Astrocyte of the hippocampus (primary cell): ENCODE data around the gene EPYC.
A peak's percentile ranks its signal among the peaks of the same experiment; 100 is the strongest.
"Not testable (repeated sequence)": the region's sequence is repeated elsewhere in the genome, so short reads cannot be mapped to it uniquely, and the experiment has no call there.

ENCODE experiments used
- DNase-seq: peaks from one replicate; pipeline ENCODE4 v3.0.0; 2011; ENCODE audit warnings: low read depth, low spot score

The EPYC gene

DNA sequence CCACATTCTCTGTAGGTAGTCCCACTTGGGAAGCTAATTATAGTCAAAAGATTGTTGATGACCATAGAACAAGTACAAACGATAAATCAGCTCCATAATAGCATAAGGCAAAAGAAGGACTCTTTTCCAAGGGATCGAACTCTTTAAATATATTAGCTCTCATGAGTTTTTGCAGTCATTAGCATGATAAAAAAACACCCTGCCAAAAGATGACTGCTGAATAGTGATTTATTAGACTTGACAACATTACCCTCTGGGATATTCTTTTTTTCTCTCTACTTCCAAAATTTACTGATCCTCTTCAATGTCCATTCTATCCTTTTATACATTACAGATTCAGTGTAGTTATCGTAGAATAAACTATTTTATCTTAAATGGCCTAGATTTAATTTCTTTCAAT, 14.2 kb downstream of the EPYC start:
- no peak for DNase-seq

DNA sequence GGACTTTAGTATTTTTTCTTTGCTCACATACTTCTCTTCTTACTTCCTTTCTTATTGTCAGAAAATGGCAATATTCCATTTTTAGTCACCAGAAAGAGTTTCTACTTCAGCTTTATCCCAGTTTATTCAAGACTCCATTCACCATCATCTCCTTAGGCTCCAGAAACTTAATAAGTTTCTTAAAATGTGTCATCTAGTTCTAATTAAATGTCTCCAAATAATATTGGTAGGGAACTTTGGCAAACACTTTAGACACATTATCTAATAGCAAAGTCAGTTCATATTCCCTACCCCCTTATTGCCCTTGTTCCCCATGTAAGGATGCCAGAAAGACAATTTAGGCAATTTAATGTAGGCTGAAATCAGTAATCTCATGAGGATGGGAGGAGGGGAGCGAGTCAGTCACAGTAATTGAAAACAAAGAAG, 15.1 kb downstream of the EPYC start:
- DNase-seq: no peak

DNA sequence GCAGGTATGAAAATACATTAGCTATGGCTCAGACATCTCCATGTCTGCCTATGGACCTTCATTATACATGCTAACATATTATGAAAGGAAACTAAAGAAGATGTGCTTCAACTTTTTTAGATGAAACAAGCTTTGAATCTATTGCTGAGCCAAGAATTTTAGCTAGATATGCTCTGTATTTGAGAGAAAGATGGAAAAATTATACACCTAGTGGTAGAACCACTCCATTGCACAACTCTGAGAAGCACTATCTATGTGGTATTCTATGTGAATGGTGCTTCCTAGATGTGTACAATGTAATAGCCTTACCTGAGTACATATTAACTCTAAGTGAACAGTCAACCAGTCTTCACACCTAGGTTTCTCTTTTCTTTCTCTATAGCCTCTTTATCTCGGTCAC, 17.3 kb downstream of the EPYC start:
- DNase-seq: no peak

DNA sequence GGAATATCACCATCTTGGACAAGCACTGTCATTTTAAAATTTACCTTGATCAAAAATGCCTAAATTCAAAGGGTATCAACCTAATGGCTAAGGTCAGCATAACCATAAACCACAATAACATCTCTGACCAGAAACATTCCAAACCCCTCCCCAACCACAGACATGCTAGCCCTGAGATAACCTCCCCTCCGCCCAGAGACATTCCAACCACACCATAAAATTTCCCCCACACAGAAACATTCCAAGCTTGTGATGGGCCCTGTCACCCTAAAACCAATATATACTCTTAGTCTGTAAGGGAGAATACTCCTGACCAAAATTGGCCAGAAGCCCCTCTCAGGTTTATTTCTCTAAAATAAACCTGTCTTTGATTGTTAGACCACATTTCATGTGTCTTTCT, 17.7 kb downstream of the EPYC start:
- peak; percentile 65 for DNase-seq

DNA sequence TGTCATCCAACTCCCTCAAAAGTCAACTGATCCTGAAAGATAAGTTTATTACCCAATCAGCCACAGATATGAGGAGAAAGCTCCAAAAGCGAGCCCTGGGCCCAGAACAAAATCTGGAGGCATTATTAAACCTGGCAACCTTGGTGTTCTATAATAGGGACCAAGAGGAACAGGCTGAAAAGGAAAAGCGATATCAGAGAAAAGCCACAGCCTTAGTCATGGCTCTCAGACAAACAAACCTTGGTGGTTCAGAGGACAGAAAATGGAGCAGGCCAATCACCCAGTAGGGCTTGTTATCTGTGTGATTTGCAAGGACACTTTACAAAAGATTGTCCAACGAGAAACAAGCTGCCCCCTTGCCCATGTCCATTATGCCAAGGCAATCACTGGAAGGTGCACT, 19.4 kb downstream of the EPYC start:
- not testable (repeated sequence) for DNase-seq

DNA sequence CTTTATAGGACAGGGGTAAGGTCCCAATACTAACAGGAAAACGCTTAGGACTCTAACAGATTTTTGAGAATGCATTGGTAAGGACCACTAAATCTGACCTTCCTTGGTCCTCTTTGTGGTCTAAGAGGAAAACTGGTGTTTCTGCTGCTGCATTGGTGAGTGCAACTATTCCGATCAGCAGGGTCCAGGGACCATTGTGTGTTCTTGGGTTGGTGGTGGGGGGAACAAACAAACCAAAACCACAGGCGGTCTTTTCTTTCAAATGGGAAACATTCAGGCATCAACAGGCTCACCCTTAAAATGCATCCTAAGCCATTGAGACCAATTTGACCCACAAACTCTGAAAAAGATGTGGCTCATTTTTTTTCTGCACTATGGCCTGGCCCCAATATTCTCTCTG, 20.7 kb downstream of the EPYC start:
- DNase-seq: no peak

DNA sequence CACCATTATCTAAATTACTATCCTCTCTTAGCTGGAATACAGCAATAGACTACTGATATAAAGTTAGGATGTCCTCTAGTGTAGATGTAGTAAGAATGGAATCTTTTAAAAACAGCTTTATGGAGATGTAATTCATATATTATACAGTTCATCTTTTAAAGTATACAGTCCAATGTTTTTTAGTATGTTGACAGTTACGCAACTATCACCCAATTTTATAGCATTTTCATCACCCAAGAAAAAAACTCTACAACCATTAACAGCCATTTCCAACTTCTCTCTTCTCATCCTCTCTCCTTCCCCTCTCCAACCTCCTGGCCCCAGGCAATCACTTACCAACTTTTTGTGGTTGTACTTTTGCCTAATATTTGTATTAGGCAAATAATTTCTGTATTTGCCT, 22.6 kb downstream of the EPYC start:
- no peak for DNase-seq

DNA sequence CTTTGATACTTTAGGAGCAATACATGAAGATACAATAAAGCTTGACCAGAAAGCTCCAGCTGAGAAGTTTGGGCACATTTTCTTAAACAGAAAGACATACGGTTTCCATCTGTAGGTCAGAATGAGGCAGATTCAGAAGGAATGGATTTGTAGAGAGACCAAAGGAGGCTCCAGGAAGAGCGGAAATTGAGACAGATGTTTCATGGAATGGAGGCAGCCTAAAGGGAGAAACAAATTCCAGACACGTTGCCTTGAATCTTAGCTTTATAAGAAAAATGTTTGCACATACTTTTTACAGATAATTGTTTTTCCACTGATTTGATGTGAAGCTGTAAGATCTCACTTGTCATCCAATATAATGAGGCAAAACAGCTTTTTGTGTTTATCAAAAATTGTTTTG, 24.8 kb downstream of the EPYC start:
- no peak for DNase-seq

DNA sequence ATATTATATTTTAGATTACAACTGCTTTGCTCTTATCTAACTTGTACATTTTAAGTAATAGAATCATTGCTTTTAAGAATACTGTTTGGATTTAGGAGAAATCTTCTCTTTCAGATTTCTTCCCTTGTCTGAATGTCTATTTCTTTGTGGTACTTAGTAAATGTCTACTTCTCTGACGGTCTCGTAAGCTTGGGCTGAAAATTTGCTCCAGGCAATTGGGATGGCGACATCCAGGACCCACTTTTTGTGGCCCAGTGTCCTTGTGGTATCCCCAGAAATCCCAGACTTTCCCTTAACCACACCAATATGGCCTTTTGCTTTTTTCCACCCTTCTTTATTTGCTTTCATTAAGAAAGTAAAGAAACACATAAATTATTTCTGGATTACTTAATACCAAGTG, 25.8 kb downstream of the EPYC start:
- no peak for DNase-seq

DNA sequence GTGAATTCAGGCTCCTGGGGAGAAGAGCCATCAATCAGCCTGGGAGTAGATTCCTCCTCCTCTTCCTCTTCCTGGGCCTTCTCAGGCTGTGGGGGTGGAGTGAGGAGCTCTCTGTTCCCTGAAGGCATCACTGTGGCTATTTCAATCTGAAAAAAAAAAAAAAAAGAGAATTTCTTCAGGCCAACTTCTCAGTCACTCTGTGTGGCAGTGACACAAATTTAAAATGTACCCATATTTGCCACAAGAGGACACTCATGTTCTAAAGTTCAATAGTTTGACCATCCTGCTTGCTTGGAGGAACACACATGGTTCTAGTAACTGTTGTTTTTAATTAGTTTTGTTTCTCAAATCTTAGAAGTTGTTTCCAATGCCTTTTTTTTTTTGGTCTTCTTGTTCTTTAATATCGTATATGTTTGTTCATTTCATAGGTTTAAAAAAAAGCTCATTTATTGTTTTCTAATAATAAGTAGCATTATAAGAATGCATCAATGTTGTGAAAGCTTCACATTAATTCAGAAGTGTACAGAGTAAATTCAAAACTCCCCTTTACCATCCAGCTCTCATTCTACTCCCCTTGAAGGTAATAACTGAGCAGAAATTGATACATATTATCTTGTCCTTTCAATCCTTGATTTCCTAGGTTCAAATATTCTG, 26.5 kb downstream of the EPYC start:
- DNase-seq: peak; percentile 80

DNA sequence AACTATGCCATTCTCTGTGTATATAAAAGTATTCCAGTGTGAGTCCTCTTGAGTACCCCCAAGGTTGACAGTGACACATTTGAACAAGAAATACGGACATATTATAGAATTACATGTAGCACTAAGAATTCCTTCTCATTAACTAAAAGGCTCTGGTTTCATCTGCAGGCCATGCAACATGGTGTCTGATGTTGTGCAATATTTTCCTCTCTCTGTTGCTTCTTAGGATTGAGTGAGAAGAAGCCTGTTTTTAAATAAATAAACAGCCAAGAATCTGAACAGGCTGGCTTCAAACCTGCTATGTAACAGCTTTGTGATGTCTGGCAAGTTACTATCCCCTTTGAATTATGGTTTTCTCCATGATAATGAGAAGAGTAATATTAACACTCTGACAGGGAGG, 27.5 kb downstream of the EPYC start:
- no peak for DNase-seq

DNA sequence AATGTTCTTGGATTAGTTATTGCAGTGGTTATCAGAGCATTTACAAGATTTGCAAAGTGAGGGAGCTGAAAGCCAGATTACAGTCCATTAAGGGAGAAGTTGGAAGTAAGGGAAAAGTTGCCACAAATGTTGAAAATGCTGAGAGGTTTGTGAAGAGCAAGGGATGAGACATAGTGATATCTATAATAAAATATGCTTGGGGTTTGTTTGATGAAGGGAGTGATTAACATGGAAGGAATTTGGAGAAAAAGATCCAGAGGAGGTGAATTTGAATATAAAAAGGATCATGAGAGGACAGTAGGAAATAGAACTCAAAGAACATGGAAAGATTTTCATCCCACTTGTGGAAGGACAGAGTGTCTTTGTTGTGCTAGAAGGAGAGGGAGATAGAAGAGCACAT, 30.5 kb downstream of the EPYC start:
- peak; percentile 25 for DNase-seq

DNA sequence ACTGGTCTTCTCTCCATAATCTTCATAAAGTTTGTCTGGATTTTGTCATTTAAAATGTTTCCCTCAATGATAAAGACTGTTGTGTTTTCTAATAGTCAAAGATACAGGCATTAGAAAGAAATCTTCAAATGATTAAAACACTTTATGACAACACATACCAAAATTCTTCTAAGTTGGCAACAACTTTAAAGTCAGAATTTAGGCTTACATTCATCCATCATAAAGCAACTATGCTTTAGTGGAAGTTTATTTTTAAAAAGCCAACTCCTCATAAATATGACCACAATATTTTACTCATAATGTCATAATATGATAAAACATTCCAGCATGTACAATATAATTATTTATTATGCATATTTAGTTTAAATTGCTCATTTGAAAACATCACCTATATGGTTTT, 32.5 kb downstream of the EPYC start:
- no peak for DNase-seq

DNA sequence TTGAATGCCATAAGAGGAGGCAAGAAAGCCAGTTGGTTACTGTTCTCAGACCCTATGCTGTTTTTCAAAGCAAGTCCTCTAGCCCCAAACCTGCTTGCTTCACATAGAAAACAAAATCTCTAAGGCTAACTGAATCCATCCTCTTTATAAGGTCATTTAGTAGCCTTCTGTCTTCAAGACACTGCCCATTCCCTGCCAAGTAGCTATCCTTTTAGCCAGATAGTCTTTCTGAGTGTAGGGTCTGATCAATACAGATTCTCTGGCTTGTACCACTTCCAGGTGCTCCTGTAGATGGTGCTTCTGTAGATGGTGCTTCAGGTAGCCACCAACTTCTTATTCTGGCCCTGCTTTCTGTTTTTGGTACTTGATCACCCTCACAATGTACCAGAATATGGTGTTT, 33.9 kb downstream of the EPYC start:
- no peak for DNase-seq

DNA sequence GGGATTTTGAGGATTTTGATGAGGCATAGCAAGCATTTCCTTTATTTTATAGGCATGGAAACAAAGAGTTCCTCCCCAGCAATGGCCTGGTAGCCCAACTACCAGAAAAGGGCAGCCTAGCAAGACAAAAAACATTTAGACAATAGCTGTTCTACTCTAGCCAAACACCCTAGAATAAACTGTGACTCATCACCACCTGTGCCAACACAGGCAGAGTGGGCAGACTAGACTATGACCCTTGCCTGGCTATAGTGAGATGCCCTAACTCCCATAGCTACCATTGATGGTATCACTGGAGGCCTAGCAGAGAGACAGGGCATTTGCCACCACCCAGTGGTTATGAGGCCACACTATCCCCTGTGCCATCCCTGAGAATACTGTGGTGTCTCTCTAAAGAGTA, 34.3 kb downstream of the EPYC start:
- DNase-seq: peak; percentile 9

DNA sequence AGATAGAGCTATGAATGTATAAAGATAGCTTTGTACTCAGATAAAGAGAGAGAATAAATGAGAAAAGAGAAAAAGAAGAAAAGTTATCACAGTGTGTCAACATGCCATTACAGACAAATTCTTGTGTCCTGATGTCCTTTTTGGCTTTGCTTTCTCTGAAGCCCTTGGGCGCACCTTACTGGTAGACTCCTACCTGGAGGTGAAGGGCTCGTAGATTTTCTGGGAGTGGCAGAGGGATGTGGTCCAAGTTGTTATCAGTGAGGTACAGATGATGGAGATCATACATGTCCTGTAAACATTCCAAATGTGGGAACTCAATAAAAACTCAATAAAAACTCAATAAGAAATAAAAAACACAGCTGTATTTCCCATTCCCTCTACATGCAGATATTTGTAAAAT, 34.9 kb downstream of the EPYC start:
- no peak for DNase-seq

DNA sequence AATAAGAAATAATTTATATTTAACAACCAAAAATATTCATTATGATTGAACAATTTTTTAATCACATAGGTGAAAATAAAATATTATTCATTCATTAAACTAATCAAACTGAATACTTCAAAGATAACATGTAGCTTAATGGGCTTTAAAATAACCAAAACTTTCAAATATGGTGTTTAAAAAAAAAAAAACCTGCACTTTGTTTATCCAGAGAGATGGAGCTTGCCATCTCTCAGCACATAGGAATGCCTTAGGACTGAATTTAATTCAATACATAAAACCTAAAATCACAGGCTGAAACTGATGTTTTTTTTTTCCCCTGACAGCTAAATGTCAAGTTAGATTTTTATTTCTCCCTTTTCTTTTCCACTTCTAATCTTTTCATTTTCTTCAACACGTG, 35.4 kb downstream of the EPYC start:
- DNase-seq: no peak

DNA sequence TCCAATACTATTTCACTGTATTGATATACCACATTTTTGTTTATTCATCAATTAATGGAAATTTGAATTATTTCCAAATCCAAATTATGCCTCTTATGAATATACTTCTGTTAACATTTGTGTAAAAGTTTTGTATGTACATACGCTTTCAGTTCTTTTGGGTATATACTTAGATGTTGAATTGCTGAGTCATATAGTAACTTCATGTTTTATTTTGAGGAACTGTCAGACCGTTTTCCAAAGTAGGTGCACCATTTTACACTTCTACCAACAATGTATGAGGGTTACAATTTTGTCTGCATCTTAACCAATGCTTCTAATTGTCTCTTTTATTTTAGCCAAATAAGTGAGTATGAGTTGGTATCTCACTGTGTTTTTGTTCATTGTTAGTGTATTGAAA, 39.6 kb downstream of the EPYC start:
- no peak for DNase-seq

DNA sequence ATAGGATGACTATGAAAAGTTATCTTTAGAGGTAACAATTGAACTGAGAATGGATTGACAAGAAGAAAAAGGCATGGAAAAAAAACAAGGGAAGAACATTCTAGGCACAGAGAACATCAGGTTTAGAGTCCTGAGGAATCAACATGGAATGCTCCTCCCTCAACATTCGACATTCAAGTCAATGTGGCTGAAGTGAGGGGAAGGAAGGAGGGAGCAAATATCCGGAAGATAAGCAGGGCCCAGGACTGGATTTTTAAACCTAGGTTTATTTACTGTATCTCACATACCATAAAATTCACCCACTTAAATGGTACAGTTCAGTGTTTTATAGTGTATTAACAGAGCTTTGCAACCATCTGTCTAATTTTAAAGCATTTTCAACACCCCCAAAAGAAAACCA, 40.2 kb downstream of the EPYC start:
- no peak for DNase-seq

DNA sequence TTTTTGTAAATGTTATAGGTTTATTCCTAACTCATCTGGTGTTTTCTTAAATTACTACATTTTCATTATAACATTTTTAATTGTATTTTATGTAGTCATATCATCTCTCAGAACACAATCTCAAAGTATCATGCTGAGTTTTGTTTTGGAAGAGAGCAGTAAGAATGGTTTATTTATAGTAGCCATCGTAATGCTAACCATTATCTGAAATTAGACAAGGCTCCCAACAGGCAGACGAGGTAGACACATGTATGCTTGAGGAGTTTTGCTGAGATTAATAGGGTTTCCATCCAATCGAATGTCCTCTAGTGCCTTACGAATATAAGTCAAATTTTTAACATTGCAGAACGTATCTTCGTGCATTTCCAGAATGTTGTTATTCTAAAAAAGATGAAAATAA, 40.8 kb downstream of the EPYC start:
- no peak for DNase-seq

DNA sequence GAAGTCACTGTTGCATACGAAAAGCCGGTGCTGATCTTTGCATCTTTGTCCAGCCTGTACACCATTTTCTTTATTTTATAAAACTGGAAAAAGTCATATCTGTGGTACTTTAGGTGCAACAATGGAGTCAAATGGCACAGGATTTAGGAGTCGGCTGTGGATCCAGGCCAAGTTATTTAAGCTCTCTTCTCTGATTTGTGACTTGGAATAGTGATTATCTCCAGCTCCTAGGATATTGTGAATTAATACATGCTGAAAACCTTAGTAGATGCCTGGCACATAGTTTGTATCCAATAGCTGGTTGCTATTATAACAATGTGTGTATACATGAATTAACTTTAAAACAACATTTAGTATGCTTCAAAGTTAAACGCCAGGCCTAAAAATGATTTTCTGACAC, 43.6 kb downstream of the EPYC start:
- DNase-seq: no peak

DNA sequence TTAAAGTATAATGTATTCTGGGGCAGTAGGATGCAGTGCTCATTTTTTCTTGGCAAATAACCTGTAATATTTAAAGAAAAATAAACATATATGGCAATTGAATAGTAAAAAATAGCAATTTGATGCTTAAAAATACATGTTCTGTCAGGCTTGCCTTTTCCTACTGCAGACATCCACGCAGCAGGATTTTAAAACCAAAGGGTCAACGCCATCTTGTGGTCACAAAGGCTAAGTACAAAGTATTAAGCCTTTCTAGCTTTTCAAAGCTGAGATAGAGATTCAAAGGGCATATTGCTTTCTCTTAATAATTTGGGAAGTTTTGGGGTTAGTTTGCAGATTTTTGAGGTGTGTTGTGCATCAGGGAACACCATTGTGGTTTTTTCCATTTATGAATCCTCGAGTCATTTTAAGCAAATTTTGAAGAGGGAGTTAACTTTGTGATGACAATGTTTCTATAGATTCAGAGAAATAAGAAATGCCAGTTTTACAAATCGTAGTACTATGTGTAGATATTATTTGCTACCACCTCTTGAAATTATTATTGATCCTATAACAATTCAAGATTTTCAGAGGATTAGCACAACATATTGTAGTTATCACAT, 45.1 kb downstream of the EPYC start:
- peak; percentile 67 for DNase-seq

DNA sequence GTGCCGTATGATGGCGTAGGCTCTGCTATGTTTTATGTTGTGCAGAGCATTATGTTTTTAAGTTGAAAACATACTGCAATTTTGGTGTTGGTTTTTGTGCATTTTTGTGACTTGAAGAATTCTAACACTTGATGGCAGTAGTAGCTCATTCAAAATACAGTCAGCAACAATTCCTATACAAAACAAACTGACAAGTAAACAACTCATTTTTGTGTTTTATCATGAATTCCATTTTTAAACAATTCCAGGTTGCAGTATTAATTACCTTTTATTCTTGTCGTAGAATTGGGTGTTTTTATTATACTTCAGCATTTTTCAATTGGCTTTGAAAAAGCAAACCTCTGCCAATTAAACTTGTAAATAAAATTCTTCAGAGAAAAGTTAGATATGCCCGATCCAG, 45.7 kb downstream of the EPYC start:
- peak; percentile 18 for DNase-seq

DNA sequence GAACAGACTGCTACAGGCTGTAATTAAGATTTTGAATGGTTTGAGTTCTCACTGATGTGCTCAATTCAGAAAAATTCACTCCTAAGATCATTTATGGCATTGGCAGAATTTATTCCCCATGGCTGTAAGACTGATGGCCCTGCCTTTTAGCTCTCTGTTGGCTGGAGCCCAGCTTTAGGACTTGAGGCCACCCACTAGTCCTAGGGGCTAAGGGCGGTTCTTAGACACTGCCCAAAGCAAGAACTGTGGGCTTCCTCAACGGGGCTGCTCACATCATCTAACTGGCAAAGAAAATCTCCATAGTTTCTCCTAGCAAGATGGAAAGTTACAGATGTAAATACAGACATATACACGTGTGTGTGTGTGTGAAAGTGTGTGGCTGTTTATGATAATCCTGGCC, 46.4 kb downstream of the EPYC start:
- no peak for DNase-seq
